HG03520 (cell line): ENCODE results near the gene POLR2C.
"Not testable (repeated sequence)": the region's sequence is repeated elsewhere in the genome, so short reads cannot be mapped to it uniquely, and the experiment has no call there.

ENCODE experiments used
- ATAC-seq: cut with Tn5 transposase; IDR thresholded peaks from one replicate; pipeline ENCODE4 v1.9.1; 2021; ENCODE audit warnings: mild to moderate bottlenecking, moderate library complexity; ENCODE audit not compliant: unreplicated experiment

The POLR2C gene

DNA sequence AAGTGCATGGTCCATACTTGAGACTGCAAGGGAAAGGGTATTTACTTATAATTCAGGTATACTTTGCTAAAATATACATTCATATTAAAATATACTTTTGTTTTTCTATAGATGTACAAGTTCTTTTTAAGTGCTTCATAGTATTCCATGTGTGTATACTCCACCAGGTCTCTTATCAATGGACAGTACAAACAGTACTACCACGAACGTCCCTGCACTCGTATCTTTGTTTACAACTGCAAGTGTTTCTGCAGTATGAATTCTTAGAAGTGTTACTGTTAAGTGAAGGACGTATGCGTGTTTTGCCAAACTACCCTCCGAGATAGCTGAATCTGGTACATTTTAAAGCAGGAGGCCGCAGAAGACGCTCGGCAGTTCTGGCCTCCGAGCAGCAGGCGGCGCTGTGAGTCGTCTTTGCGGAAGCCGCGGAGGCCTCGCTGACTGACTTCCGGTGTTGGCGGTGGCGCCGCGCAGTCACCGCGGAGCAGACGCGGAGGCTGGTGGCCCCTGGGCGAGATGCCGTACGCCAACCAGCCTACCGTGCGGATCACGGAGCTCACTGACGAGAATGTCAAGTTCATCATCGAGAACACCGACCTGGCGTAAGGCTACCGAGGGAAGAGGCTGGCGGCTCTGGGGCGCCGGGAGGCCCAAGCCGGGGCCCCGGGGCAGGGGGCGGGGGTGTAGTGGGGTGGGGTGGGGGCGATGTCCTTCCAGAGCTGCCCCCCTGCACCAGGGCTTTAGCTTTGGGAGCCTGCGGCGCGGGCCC is at the start of gene POLR2C:
POLR2C (plus strand) TSS at position 471 of the 769 bp plus-strand sequence; CDS start at position 517, 46 bp downstream.
- ATAC-seq, result peak; percentile 75

DNA sequence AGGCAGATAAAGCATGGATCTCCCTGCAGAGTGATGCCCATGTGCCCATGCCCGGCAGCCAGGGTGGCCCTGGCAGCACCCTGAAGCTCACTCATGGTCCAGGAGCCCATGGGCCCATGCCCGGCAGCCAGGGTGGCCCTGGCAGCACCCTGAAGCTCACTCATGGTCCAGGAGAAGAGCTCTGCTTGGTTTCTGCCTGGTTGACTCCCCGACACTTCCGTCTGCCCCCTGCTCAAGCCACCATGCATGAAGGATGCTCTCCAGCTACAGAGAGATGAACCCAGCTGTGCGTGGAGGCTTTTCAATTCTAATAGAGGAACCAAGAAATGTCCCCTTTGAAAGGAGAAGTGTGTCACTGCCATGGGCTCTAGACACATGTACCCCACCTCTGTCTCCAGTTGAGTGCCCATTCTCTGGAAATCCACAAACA is 49.2 kb upstream of the POLR2C start:
- peak; percentile 84 for ATAC-seq

DNA sequence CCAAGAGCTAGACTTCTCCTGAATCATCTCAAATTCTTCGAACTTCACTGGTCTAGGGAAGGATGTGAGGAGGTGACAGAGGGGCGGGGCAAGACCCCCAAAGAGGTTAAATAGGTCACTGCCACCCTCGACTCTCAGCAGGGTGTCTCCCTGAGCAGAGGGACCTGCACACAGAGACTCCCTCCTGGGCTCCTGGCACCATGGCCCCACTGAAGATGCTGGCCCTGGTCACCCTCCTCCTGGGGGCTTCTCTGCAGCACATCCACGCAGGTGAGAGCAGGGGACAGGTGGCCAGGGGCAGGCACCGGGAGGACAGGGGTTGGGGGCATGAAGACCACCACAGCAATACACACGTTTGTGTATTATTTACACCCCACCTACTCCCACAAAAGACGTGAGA is 48.7 kb upstream of the POLR2C start:
- ATAC-seq, result no peak

DNA sequence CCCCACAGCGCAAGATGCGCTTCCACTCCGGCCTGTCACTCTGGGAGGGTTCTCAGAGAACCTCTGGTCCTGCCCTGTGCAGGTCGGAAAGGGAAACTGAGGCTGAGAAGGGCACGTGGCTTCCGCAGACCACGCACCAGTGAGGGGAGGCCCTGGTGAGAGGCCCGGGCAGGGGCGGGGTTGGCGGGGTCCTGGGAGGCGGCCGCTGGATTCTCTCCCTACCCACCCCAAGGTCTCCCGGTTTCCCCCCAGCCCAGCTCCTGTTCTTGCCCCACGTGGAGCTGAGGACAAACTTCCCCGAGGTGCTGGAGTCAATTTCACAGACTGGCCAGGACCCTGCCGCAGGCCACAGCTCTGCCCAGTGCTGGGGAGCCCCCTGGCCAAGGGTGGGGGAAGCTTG is 46.4 kb upstream of the POLR2C start:
- no peak for ATAC-seq

DNA sequence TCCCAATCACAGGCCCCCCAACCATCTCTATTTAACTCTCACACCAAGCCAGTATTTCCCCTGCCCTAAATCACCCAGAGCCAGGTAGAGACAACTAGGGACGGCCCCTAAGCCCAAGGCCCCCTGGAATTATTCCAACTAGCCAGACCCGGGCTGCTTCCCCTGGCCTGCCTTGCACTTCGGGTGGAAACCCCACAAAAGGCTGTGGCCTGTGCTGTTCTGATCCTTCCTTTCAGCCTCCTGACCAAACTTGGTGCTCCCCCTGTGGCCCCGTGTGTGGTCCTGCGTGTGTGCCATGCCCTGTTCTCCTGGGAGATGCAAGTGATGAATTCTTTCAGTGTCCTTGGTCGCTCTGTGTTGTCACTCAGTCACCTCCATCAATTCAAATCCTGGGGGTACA is 43.0 kb upstream of the POLR2C start:
- ATAC-seq, result no peak

DNA sequence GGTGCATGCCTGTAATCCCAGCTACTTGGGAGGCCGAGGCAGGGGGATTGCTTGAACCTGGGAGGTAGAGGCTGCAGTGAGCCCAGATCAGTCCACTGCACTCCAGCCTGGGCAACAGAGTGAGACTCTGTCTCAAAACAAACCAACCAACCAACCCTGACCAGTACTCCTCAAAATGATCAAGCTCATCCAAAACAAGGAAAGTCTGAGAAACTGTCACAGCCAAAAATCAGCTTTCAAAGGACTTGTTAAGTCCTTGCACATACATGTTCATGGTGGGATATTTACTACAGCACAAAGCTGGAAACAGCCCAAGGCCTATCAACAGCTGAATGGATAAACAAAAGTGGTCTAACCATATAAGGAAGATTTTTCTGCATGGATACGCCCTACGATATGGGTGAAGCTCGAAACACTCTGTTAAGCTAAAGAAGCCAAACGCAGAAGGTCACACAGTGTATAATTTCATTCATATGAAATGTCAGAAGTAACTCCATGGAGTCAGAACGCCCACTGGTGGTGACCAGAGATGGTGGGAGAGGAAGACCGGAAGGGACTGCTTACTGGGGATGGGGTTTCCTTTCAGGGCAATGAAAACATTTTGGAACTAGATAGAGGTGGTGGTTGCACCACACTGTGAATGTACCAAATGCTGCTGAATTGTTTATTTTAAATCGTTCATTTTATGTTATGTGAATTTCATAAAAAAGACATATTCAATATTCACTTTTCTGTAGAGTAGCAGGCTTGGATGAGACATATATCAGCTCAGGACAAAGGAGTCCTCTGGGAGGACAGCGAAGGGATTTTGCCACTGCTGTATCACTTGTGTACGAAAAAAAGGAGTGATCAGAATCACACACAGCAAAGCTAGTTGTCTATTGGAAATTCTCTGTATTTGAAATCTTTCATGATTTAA is 40.2 kb upstream of the POLR2C start:
- no peak for ATAC-seq

DNA sequence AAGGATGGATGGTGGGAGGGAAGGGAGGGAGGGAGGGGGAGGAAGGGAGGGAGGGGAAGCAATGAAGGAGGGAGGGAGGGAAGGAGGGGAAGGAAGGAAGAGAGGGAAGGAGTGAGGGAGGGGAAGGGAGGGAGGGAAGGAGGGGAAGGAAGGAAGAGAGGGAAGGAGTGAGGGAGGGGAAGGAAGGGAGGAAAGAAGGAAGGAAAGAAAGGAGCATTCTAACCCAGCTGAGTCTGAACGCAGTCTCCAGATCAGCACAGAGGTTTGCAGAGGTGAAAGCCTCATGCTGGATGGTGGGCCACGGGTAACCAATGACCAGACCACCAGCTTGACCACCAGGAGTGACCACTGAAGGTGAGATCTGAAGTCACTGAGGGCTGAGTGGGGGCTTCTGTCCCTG is 39.3 kb upstream of the POLR2C start:
- no peak for ATAC-seq

DNA sequence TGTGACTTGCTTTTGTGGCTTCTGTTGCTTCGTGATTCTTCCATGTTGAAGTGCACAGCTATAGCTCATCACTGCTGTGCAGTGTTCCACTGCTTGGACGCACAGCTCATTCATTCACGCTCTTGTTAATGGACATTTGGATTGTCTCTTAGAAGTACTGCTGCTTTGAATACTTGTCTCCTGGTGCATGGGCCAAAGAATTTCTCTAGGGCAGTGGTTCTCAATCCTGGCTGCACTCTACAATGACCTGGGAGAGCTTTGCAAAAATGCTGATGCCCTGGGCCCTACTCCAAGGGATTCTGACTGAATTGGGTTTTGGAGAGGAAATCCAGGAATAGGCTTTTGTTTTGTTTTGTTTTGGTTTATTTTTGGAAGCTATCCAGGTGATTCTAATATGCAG is 37.9 kb upstream of the POLR2C start:
- no peak for ATAC-seq

DNA sequence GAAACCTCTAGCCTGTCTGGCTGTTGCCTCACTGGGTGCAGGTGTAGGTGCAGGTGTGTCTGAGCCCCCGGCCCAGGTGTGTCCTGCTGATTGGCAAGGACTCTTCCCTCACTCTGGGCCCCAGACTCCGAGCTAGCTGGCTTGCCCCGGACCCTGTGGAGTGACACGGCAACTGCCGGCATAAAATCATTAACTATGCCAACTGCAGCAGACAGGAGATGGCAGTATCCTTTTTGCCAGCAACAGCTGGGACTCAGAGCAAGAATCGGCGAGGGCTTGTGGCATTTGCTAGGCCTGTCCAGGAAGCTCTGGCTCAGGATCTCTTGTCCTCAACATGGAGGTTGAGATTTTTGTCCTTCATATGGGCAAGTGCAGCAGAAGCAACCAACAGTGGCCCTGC is 36.1 kb upstream of the POLR2C start:
- no peak for ATAC-seq

DNA sequence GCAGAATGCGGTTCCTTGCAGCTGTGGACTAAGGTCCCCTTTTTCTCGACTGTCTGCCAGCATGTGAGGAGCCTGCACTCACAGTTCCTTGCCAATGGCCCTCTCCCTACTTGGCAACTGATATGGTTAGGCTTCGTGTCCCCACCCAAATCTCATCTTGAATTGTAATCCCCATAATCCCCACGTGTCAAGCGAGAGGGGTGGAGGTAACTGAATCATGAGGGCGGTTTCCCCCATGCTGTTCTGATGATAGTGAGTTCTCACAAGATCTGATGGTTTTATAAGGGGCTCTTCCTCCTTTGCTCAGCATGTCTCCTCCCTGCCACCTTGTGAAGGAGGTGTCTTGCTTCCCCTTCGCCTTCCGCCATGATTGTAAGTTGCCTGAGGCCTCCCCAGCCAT is 35.2 kb upstream of the POLR2C start:
- ATAC-seq, result no peak

DNA sequence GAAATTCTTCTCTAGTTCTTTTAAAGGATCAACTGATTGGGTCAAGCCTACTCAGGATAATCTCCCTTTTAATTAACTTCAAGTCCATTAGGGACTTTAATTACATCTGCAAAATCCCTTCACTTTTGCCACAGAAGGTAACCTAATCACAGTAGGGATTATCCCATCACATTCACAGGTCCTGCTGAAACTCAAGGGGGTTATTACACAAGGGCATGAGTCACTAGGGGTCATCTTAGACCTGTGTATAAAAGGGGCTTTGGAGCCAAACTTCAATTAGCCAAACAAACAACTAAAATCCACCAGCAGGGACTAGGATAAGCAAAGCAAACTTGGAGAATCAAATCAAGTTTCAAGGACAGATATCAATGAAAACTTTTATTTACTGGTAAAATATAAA is 34.7 kb upstream of the POLR2C start:
- no peak for ATAC-seq

DNA sequence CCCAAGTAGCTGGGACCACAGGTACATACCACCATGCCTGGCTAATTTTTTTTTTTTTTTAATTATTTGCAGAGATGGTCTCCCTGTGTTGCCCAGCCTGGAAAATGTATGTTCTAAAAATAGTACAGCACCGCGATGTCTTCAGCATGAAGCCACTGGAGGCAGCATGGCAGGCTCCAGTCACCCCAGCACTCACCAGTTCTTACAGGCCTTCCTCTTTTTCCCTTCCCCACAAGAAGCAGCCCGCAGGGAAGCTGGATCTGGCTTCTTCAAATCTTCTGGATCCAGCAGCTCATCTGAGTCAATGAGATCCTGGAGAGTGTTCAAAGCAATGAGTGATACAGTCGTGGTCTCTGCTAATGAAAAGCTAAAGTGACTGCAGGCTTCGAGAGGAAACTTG is 31.5 kb upstream of the POLR2C start:
- ATAC-seq, result no peak

DNA sequence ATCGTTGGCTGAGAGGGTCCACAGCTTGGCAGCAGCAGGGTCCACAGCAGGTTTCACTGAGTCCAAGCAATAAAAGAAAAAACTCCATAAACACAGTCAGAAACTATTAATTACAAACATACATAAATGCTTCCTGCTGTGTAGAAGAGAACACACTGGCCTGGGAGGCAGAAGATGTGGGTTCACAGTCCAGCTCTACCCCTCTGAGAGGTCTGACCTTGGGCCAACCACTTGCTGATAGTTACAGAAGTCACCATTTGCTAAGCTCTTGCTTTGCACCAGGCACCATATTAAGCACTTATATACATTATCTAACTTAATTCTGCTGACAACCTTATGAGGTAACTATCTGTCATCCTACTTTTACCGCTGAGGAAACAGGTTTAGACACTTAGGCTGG is 30.0 kb upstream of the POLR2C start:
- ATAC-seq, result no peak

DNA sequence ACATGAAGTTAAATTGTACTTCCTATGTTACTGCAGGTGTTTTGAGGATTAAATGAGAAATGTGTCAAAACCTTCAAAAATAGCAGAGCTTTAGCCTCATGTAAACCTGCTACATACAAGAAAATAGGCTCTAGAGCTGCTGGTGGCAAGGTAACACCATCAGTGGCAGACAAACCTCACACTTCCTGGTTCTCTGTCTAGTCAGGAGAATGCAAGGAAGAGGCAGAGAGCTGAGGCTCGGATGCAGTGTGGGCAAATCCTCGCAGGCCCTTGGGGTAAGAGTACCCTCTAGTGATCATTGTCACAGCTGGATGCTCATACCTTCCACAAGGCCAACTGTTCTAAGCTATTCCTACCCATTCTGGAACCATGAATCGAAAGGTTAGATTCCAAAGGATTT is 29.5 kb upstream of the POLR2C start:
- ATAC-seq, result no peak

DNA sequence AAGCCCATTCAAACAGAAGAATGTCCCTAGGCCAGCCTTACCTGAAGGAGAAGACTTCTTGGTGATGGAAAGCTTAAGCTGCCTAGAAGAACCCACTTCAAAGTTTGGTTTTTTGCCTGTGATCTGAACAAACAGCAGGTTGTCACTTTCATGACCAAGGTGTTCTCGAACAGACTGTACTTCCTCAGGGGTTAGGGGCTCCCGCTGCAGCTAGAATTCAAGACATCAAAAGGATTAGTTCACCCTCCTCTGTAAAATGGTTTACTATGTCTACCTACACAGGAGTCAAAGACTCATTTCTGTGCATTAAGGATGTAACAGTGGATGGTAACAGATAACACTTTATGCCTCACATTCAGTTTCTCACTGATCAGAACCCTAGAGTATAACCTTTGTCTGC is 28.5 kb upstream of the POLR2C start:
- ATAC-seq, result no peak

DNA sequence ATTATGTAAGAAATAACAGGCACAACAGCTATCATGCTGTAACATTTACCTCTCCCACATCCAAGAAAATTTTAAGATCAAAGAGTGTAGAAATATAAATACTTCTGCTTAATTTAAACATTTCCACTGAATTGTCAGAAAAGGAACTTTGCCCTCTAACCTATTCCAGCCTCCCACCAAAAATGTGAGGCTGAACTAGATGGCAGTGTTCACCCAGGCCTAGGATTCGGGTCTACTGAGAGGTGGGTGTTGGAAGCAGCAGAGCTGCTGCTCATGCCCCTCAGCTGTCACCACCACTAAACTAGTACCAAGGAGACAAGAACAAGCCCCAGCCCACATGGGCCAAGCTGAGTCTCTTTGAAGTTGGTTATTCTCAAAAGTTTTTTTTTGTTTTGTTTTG is 26.6 kb upstream of the POLR2C start:
- ATAC-seq, result no peak

DNA sequence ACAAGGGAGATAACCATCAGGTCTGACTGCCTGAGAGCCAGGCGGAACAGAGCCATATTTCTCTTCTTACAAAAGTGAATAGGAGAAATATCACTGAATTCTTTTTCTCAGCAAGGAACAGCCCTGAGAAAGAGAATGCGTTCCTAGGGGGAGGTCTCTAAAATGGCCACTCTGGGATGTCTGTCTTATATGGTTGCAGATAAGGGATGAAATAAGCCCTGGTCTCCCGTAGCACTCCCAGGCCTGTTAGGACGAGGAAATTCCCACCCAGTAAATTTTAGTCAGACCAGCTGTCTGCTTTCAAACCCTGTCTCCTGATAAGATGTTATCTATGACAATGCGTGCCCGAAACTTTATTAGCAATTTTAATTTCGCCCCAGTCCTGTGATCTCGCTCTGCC is 22.5 kb upstream of the POLR2C start:
- ATAC-seq, result not testable (repeated sequence)

DNA sequence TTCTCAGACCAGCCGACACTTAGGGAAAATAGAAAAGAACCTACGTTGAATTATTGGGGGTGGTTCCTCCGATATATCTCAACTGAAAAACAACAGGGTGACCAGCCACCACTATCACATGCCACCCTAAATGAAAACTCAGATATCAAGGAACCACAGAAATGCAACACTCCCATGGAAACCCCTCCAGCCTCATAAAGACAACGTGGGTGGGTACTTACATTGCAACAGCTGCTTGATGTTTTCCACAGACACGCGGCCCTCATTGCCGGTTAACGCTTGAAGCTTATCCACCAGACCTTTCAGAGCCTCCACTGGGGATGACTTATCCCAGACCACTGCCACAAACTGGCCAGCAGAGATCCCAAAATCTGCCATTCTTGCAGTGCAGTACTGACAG is 21.9 kb upstream of the POLR2C start:
- ATAC-seq, result not testable (repeated sequence)

DNA sequence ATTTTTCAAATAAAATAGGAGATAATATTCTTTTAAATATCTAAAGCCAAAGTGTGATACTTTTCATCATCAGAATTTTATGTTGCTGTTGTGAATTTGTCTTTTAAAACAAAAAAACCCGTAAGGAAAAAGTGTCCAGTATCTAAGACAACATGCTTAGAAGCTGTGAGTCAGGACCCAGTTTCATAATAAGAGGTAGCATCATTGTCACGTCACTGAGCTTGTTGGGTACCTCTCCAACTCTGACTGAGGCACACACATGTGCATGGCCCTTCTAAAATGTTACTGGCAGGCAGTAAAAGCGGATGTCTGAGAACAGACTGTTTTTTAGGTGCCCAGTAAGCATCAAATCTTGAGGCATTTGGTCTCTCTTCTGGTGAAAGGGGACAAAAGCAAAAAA is 17.8 kb upstream of the POLR2C start:
- no peak for ATAC-seq

DNA sequence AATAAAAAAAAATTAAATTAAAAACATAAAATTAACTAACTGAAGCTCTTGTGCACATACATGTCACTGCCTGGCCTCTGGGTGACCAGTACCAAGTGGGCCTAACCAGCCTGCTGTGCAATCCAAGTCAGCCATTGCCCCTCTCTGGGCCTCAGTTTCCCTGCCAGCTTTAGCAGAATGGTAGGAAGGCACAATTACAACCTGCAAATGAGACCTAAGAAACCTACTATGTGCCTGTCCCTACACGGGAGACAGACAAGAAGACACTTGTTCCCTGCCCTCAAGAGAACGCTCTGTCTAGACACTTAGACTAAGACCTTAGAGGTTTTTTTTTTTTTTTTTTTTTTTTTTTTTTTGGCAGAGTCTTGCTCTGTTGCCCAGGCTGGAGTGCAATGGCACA is 17.0 kb upstream of the POLR2C start:
- ATAC-seq, result no peak

DNA sequence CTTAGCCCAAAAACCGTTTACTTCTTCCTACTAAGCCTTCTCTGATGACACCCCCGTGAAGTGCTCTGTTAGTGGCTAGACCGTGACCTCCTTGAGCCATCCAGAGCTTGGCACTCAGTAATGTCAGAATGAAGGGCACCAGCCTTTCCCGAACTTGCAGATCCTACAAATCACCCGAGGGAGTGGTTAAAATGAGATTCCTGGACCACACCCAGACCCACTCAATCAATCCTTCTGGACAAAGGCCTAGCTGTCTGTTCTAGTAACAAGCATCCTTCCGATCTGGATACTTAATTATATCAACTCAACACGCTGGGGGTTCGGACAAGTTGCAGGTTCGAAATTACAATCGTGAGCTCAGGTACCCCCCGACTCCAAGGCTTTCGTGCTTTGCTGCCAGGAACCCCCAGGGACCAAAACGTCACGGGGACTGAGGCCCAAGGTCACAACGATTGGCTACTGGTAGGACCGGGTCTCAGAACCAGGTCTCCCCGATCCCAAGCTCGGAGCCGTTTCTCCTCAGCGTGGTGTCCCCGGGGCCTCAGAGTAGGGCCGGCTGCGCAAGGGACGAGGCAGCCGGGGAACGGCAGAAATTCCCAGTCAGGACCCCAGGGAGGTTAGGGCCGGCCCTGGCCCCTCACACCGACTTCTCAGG is 15.8 kb upstream of the POLR2C start:
- ATAC-seq, result peak; percentile 26
